ENCODE results near the gene BCLAF1. TPM values are rescaled to one million over a fixed set of nuclear protein-coding genes. Genes with fewer than 3 reads are reported as not detected.

The BCLAF1 gene
- total RNA-seq, 4 donors from 2014 or later: 69.7 to 90.1 (median 75.4) TPM

DNA sequence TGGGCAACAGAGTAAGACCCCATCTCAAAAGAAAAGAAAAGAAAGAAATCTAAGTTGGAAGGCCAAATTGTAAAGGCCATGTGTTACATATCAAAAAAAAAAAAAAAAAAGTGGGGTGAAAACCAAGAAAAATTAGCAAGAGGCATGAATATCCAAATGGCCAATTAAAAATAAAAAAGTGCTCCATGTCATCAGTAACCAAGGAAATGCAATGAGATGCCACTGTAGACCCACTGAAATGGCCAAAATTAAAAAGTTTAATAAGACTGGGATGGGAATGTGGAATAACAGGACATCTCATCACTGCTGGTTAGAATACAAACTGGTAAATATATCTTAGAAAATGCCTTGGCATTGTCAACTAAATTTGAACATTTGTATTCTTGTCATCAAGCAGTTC is 30.1 kb upstream of the BCLAF1 start:
- TF ChIP-seq POLR2AphosphoS5 (IDR thresholded peaks at IDR 0.05) (no peak), EP300 (IDR thresholded peaks at IDR 0.05) (no peak), POLR2A (IDR thresholded peaks at IDR 0.05; ENCODE audit: low read depth) (no peak)
- TF ChIP-seq, protein P1, sequence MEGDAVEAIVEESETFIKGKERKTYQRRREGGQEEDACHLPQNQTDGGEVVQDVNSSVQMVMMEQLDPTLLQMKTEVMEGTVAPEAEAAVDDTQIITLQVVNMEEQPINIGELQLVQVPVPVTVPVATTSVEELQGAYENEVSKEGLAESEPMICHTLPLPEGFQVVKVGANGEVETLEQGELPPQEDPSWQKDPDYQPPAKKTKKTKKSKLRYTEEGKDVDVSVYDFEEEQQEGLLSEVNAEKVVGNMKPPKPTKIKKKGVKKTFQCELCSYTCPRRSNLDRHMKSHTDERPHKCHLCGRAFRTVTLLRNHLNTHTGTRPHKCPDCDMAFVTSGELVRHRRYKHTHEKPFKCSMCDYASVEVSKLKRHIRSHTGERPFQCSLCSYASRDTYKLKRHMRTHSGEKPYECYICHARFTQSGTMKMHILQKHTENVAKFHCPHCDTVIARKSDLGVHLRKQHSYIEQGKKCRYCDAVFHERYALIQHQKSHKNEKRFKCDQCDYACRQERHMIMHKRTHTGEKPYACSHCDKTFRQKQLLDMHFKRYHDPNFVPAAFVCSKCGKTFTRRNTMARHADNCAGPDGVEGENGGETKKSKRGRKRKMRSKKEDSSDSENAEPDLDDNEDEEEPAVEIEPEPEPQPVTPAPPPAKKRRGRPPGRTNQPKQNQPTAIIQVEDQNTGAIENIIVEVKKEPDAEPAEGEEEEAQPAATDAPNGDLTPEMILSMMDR (IDR thresholded peaks at IDR 0.05): no peak
- H3K27me3 ChIP-seq: no peaks in the 10 kb centered on the region
- no peaks in the 10 kb centered on the region for H3K36me3 ChIP-seq
- H3K9me3 ChIP-seq: no peaks in the 10 kb centered on the region
- DNase-seq (ENCODE audit: extremely low spot score): no peak
- H3K4me1 ChIP-seq: peaks cover 0 to 5% (median under 1%) of the 10 kb centered on the region in 4 donors
- no peak overlapping the region for H3K4me3 ChIP-seq
- no peak overlapping the region for H3K27ac ChIP-seq (replicated peaks in 1 of 4)
- intact Hi-C loops (cut with DNase I): loop anchor here (5.0 kb wide), 2 partner anchors 37 to 812 kb away; no protein-coding TSS in a partner anchor

- Histone ChIP-seq H3K4me3 (no peak overlapping the region), H3K36me3 (no peaks in the 10 kb centered on the region), H3K9me3 (no peaks in the 10 kb centered on the region), H3K4me1 (peaks cover 0 to 3% (median 0%) of the 10 kb centered on the region in 4 donors), H3K27me3 (no peaks in the 10 kb centered on the region), H3K27ac (replicated peaks in 1 of 4) (no peak overlapping the region)
- no peak for DNase-seq (ENCODE audit: extremely low spot score)
- intact Hi-C loops (cut with DNase I): loop anchor here (5.0 kb wide), 2 partner anchors 36 to 811 kb away; no protein-coding TSS in a partner anchor
- 58% methylated on average over 4 of the region's 4 CpGs for WGBS
- TF ChIP-seq POLR2AphosphoS5 (IDR thresholded peaks at IDR 0.05) (no peak), EP300 (IDR thresholded peaks at IDR 0.05) (no peak), POLR2A (IDR thresholded peaks at IDR 0.05; ENCODE audit: low read depth) (no peak)
- TF ChIP-seq, protein P1 (IDR thresholded peaks at IDR 0.05): no peak
Measured at GRCh38 chr6:136318676-136319075, 29.0 kb upstream of the BCLAF1 start.

GRCh38 chr6:136317971-136318370 is 28.3 kb upstream of the BCLAF1 start:
- no peaks in the 10 kb centered on the region for H3K27me3 ChIP-seq
- 71% methylated on average over 6 of the region's 6 CpGs for WGBS
- intact Hi-C loops (cut with DNase I): loop anchor here (5.0 kb wide), 2 partner anchors 36 to 811 kb away; no protein-coding TSS in a partner anchor
- no peak for TF ChIP-seq POLR2A (IDR thresholded peaks at IDR 0.05; ENCODE audit: low read depth)
- TF ChIP-seq, protein P1 (IDR thresholded peaks at IDR 0.05): no peak
- no peak for TF ChIP-seq POLR2AphosphoS5 (IDR thresholded peaks at IDR 0.05)
- no peak for TF ChIP-seq EP300 (IDR thresholded peaks at IDR 0.05)
- no peak overlapping the region for H3K4me3 ChIP-seq
- no peak overlapping the region for H3K27ac ChIP-seq (replicated peaks in 1 of 4)
- no peaks in the 10 kb centered on the region for H3K4me1 ChIP-seq
- H3K36me3 ChIP-seq: no peaks in the 10 kb centered on the region
- H3K9me3 ChIP-seq: no peaks in the 10 kb centered on the region
- DNase-seq (ENCODE audit: extremely low spot score): no peak

DNA sequence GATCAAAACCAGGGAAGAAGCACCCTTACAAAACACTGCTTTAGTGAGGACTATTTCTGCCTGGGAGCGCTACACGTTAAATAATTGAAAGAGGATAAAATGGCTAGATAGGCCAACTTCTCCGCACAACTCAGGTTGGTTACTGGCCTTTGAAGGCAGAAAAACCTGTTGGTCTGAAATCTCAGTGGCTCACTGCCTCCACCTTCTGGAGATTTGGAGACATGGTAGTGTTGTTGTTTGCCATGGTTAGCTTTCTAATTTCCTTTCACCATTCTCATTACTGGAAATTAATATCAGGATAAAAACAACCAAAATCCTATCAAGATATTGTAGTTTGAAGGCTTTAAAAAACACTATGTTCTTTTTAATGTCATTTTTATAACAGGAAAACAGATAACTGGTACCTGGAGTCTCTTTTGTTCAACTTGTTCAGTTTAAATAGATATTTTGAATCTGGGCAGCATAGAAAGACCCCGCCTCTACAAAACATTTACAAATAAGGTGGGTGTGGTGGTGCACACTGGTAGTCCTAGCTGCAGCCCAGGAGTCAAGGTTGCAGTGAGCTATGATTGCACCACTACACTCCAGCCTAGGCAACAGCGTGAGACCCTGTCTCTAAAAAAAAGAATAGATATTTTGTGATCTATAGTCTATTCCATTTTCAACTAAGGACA is 27.5 kb upstream of the BCLAF1 start:
- TF ChIP-seq POLR2AphosphoS5 (IDR thresholded peaks at IDR 0.05): peak in 1 of 2 donors; percentile 7
- TF ChIP-seq POLR2A (IDR thresholded peaks at IDR 0.05; ENCODE audit: low read depth): no peak
- no peak for TF ChIP-seq EP300 (IDR thresholded peaks at IDR 0.05)
- TF ChIP-seq, protein P1 (IDR thresholded peaks at IDR 0.05): peak; percentile 62 to 88 (median 75)
- no peak overlapping the region for H3K27ac ChIP-seq (replicated peaks in 1 of 4)
- no peak overlapping the region for H3K4me3 ChIP-seq
- no peaks in the 10 kb centered on the region for H3K9me3 ChIP-seq
- no peaks in the 10 kb centered on the region for H3K27me3 ChIP-seq
- no peaks in the 10 kb centered on the region for H3K4me1 ChIP-seq
- no peaks in the 10 kb centered on the region for H3K36me3 ChIP-seq
- WGBS: 44% methylated on average over 5 of the region's 5 CpGs
- intact Hi-C loops (cut with DNase I): loop anchor here (5.0 kb wide), 2 partner anchors 35 to 810 kb away; no protein-coding TSS in a partner anchor
- DNase-seq (ENCODE audit: extremely low spot score): no peak
